NCI-H2196 (cell line): Measurements from ENCODE around the gene HOXB9.

ENCODE experiments used
- DNase-seq: peaks from one replicate; lab custom pipeline; 2025; ENCODE audit not compliant: unreplicated experiment; lab: John Stamatoyannopoulos, UW

HOXB9 gene

DNA sequence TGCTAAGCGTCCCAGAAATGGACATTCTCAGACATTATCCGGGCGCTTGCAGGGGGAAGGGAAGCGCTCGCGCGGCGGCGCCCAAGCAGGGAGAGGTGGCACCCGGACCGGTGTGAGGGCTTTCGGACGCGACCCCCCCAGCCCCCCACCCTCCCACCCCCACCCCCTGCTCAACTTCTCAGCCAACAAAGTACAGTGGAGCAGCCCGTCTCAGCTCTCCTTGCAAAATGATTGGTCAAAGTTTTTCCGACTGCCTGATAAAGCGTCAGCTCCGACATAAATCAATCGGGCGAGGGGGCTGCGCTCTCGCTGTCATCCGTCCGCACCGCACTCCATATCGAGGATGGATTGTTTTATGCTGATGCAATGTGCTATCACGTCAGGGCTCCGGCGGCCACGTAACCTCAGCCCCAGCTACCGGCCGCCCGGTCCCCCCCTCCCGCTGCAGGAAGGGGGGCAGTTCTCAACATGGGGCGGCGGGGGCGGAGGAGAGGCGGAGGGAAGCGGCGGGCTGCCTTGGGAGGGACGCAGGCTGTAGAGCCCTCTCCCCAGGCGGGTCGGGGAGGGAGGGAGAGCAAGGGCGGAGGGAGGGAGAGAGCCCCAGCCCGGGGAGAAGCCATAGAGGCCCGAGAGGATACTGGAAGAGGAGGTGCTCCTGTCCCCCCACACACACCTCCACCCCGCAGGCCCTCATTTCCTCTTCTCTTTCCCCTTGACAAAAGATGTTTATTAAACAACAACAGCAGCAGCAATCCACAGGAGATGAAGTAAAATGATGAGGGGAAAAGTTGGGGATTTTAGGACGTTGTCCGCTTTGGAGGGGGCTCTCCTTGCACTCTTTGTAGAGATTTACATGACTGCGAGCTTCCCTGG lies at the start of gene HOXB9:
TSS of gene HOXB9 (minus strand) at position 114 of the 873 bp plus-strand sequence. CDS start at position 25, 89 bp downstream.
- peak; percentile 34 for DNase-seq

DNA sequence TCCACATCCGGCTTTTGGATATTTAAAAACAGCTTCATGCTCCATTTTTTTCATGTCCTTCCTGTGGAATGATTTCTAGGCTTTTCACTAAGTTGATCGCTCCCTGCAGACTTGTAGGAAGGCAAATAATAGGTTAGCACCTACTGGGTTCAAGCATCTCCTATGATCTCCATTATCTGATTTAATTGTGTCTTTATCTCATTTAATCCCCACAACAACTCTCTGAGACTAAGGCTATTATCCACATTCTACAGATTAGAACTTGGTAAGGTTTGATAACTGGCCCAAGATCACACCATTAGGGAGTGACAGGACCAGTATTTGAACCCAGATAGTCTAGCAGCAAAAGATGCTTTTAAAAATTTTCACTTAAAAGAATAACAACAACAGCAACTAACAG lies 46.2 kb upstream of the HOXB9 start:
- DNase-seq = no peak

DNA sequence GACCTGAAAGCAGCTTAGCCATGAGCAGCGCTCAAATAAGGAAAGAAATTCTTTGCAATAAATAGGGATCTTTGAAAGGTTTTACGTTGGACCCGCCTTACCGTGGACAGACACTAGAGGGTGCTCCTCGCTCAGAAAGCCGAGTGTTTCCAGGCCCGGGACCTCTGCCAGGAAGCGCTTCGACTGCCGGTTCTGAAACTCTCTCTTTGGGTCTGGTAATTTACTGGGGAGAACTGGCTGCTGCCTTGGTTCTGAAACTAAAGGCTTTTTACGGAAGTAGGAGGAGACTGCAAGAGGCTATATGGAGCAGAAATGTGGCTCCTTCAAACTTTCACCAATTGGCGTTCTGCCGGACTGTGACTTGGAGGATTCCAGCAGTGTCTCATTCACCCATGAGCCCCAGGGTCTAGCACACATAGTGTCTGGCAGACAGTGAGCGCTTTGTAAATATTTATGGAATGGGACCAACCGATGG lies 45.6 kb upstream of the HOXB9 start:
- DNase-seq = peak; percentile 84

DNA sequence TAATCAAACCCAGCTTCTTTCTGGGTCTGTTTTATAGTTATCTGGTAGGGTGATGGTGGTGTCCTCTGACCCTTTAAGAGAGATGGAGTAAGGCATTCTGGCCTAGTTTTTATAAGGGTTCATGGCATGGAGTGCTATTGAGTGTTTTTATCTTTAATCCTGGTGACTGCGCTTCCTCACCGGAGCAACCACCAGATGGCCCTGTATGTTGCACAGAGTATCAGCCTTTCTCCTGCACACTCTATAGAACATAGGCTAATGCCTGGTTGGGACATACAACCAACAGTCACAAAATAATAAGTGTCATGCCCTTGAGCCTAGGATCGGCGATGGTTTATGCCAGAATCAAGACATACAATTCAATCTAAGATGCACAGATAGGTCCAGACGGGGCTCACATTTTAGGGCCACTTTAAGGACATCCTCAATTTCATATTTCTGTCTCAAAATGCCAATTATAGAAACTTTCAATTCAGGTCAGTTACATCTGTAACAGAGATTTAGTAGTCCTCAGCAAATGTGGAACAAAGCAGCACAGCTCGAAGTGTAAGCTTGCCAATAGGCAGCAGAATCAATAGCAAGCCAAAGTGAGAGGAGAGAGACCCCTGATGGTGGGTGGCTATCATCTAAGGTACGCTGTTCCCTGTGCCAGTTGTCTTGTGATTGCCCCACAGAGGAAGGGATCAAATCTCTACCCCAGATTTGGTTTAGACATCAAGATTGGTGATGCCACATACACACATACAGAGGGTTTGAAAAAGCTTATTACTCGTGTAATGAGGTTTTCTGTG lies 37.2 kb upstream of the HOXB9 start:
- no peak for DNase-seq

DNA sequence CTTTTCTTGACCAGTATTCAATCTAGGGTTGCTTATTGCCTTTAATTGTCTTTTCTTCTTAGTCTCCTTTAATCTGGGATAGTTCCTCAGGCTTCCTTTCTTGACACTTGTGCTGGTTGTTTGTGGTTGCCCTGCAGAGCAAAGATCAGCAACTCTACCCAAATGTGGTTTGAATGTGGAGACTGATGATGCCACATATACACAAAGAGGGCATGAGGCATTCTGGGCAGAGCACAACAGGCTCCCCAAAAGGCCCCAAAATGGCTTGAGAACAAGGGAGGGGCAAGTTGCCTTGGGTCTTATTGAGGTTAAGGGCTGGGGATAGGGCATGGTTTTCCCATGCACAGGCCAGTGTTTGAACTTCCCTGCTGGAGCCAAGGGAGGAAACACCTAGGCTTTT lies 29.8 kb upstream of the HOXB9 start:
- no peak for DNase-seq

DNA sequence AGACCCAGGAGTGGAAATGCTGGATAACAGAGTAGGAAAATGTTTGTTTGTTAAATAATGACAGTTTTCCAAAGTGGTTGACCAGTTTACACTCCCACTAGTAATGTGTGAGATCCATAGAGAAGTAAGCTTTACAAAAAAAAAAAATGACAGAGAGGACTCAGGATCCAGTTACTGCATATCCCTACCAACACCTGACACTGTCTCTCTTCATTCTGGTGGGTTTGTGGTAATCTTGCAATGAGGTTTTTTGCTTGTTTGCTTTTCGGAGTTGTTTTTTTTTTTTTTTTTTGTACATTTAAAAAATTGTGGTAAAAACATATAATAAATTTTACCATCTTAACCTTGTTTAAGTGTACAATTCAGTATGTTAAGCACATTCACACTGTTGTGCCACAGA lies 23.6 kb upstream of the HOXB9 start:
- no peak for DNase-seq

DNA sequence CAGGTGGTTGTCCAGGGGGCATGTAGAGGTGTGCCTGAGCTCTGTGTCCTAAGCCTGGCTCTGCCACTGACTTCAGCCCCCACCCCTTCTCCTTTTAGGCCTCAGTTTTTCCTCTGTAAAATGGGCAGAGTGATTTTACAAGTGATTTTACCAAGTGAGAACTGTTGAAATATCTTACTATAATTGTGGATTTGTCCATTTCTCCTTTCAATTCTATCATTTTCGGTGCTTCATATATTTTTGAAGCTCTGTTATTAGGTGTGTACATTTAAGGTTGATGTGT lies 21.7 kb upstream of the HOXB9 start:
- DNase-seq = no peak

DNA sequence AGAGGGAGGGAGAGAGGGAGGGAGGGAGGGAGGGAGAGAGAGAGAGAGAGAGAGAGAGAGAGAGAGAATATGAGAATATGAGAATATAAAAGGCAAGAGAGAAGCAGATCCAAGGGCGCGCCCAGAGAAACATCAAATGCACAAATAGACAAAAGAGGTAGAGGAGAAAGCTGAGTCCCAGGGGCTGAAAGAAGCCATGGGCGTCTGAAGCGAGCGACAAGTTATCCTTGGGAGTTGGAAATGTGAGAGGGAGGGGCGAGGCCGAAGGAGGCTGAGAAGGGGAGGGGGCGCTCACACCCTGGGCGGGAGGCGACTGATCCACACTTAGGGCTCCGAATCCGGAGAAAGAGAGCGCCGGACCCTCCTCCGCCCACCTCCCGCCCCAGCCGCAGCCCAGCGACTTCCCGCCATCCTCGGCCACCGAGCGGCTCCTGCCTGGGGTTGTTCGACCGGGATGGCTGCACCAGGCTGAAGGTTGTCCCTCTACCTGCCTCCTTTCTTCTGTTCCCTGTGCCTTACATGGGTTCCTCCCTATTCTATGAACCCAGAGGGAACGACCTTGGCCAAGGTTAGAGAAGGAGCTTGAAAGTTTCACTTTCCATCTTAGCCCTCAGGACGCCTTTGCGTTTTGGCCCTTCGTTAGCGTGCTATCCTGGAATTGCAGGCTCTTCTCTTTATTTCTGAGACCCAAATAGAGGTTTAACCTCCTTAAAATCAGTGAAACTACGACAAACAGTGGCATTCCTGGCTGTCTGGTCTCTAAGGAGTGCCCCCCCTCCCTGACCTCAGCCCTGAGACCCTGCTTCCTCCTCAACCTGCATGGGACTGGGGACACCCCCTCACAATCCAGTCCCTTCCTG lies 21.2 kb upstream of the HOXB9 start:
- DNase-seq = no peak

DNA sequence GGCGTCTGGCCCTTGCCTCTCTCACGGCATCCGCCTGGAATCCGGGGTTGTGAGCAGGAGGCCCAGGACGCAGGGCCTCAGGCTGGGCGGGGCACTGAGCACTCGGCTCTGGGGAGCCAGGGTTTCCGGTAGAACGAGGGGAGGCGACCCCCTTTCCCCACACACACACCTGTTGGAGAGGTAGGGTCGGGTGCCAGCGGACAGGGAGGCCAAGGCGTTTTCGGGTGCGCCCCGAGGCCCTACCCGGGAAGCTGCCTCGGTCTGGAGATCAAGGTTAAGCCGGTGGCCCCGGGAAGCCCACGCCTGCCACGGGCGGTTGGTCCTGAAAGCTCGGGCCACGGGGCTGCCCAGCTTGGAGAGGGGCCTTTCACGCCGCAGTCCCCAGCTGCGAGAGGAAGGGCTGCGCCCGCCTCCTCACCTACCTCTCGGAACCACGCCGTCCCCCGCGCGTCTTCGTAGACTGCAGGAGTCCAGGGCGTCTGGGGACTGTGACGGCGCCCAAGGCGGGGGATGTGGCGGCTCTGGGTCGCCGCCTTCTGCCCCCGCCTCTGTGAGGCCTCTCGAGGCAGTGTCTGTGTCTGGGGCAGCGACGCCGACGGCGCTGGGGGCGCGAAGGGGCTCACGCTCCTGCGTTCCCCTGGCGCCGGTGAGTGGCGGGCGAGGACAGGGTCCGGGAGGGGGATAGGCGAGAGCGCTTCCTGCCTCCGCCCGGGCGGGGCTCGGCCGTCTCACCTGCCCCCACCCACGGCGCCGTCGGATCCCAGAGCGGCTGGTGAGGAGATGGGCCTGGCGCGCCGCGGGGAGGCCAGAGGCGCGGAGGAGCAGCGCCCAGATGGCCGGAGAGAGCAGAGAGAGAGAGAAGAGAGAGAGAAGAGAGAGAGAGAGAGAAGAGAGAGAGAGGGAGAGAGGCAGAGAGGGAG lies 20.3 kb upstream of the HOXB9 start:
- DNase-seq = no peak

DNA sequence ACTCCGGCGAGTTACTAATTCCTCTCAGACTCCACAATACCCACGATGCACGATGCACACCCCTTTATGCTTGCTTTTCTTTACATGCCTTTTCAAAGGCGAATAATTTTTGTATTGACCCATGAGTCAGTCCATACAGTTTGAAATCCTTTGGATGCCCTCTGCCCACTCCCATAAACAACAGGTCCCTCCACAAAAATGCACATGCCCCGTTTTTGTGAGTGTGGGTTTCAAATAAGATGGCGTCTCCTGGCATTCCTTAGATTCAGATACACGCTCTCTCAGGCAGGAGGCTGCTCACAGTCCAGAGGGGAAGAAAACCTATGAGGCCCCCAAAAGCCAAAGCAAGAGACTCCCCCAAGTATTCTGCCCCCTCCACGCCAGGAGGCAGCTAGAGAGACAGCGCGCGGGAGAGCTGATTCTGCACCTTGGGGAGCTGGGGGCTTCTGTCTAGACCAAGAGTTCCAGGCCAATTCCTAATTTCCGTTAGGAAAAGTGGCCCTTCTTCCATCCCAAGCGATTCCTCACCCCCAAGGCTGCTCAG lies 19.6 kb upstream of the HOXB9 start:
- no peak for DNase-seq

DNA sequence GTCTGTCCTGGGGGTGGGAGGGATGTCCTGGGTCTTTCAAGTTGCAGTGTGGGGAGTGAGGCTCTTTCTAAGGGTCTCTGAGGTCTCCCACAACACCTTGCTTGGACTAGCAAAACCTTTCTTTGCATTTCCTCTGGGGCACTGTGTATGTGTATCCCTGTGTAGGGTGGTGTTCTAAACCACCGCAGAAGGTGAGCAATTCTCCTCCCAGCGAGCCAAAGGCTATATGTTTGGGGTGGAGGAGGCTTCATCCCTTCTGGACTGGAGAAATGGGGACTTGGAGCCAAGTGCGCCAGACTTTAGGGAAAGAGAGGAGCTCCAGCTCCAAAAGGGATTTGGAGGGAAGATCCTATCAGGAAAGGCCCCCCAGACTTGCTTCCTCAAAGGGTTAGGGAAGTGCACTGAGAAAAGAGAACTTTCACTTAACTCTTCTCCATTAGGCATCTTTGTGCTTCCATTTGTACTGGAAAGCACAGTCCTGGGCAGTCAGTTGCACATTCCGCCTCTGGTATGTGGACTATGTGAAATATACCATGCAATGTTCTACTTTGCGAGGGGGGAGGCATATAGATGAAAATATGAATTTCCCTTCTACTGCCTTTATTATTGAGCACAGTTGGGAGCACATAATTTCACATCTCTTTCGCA lies 18.9 kb upstream of the HOXB9 start:
- no peak for DNase-seq

DNA sequence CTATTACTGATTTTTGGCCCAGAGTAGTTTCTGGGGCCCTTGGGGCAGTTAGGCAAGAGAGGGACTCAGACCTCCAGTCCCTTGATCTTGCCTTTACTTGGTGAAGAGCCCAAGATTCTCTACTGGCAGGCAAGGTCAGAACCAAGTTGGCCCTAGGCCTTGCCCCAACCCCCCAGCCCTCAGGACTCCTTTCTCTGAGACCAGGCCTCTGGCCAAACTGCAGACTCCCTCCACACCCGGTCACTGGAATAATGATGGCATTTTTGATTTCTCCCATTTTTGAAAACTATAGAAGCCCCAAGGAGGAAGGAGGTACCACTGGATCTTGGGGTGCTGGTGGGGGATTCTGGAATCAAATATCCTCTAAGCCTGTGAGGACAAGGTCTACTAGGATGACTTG lies 18.0 kb upstream of the HOXB9 start:
- DNase-seq = no peak

DNA sequence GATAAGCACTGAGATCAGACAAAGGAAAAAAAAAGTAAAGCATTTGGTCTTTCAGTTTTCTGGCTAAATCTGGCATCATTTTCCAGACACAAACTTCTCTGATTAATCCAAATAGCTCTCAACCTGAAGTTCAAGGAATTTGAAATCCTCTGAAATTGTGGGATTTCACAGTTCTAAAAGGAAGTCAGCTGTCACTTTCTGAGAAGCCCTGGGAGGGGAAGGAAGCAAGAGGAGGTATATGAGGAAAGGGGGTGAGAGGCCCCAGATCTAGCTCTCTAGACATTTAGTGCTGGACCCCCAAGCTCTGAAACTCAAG lies 17.5 kb upstream of the HOXB9 start:
- DNase-seq = no peak

DNA sequence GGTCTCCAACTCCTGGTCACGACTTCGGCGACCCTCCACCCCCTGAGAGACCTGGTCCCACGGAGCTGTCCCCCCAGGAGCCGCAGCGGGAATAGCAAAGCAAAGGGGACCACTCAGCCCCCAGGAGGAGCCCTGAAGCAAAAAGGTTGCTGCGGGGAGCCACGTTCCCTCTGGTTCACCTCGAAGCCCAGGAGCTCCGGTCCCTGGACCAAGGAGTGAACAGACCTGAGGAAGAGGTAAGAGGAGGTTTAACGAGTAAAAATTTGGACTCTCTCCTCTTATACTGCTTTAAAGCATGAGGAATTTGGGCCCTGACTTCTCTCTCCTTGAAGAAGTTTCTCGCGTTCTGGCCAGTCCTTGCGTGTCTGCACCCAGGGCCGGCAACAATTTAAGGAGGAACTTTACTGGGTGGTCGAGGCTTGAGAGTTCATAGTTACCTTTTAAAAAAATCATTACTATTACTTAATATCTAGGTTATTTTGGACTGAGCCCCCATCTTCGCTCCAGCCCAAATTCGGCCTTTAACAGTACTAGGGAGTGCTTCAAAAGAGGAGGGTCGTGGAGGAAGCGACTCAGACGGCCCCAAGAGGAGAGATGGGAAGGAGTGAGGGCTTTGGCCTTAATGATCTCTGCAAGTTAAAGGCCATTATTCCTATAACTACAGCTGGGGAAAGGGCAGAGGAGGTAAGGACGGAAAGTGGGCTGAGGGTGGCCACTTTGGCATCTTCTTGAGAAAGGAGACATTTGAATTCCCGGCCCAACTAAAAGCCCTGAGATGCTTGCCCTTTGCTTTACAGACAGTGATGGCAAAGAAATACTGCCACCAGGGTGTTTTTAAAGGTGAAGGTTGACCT lies 16.9 kb upstream of the HOXB9 start:
- DNase-seq = no peak

DNA sequence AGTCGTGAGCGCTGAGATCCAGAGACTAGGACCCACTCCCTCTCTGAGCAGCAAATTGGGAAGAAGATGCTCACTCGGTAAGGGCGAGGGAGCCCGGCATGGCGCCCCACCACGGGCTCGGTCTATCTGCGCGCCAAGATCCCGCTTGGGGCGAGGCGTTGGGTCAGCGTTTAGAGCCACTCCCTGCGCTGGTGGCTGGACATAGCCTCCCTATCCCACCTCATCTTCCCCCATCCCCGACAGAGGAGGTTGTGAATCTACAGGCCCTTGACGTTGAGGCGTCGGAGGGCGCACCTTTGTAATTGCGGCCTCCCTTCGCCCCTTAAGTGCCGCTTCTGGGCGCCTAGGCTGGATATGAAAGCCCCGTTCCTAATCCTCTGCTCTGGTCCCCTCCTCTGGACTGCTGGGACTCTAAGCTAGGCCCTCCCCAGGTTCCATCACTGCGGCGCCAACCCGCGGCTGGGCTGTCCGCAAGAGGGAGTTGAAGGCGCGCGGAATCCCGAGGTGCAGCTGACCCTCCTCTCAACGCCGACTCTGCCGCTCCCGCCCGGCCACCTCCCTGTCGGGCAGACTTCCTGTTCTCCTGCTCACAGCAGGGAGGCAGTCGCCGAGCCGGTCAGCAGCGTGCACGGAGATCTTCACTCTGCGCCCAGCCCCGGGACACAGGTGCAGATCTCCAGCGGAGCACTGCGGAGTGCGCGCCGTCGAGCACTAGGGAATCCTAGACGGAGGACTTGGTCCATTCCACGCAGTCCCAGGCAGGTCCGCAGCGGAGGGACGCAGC lies 16.1 kb upstream of the HOXB9 start:
- no peak for DNase-seq

DNA sequence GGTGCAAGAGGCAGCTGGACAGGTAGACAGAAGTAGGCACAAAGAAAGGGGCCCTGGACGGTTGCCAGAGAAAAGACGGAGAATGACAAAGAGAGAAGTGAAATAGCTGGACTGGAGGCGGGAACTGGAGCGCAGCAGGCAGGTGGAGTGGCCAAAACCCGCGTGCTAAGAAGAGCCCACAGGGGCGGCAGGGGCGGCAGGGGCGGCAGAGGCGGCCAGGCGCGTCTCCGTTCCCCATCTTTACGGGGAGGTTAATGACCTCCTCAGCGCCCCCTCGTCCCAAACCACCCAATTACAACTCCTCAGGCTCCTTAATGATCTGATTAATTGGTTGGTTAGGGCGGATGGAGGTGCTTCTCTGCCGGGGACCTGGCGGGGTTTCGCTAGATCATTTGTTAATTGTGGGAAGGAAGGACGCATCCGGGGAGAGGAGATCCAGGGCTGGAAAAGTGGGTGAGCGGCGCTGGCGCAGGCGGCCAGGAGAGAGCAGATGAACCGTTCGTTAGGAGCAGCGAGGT lies 15.4 kb upstream of the HOXB9 start:
- no peak for DNase-seq

DNA sequence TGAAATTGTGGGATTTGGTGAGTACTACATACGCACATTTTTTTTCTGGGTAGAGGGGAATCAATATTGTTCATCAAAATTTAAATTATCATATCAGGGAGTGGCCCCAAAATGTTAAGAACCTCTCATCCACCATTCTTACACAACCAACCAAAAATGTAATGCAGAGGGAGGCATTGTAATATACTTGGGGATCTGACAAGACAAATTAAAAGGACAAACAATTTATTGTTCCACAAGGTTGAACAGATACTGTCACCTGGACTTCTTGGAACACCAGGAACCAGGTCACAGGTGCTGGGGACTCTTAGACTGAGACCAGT lies 14.7 kb upstream of the HOXB9 start:
- DNase-seq = no peak
